ENCODE results near the gene C8A. TPM values are rescaled to one million over a fixed set of nuclear protein-coding genes. Genes with fewer than 3 reads are reported as not detected.
A peak's percentile ranks its signal among the peaks of the same experiment; 100 is the strongest.

C8A gene
- total RNA-seq, 1 experiment from 2014 or later, result 0.13 TPM

DNA sequence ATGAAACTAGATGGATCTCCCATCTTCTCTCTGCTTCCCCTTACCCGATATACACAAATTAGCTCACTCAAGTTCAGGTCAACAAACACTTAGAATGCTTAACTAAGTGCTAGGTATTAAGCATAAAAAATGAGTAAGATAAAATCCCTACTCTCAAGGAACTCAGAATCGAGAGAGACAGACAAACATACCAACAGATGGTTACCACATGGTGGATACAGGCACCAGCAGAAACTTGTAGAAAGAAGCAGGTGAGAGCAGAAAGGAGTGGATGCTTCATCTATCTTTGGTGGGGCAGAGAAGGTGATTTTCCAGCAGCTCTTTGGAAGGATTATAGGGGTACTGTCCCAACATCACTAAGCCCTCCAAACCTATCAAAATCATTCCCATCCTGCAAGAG lies 79.0 kb downstream of the C8A start:
- TF ChIP-seq GRHL2 (CRISPR knock-in tag; IDR thresholded peaks at IDR 0.05; ENCODE audit: insufficient replicate concordance, severe bottlenecking) (no peak), ZNF232 (CRISPR knock-in tag; IDR thresholded peaks at IDR 0.05) (no peak), NR1H2 (CRISPR knock-in tag; IDR thresholded peaks at IDR 0.05) (no peak), JAZF1 (CRISPR knock-in tag; IDR thresholded peaks at IDR 0.05) (no peak), TCF7 (CRISPR knock-in tag; IDR thresholded peaks at IDR 0.05; ENCODE audit: low read depth) (no peak), EMX1 (CRISPR knock-in tag; IDR thresholded peaks at IDR 0.05) (no peak), NR2C2 (CRISPR knock-in tag; IDR thresholded peaks at IDR 0.05) (no peak), CREM (CRISPR knock-in tag; IDR thresholded peaks at IDR 0.05) (no peak), ZNF263 (CRISPR knock-in tag; IDR thresholded peaks at IDR 0.05; ENCODE audit: low read depth) (no peak), TEAD4 (CRISPR knock-in tag; IDR thresholded peaks at IDR 0.05) (no peak), RELA (CRISPR knock-in tag; IDR thresholded peaks at IDR 0.05; ENCODE audit: borderline replicate concordance) (no peak), KAT7 (CRISPR knock-in tag; IDR thresholded peaks at IDR 0.05; ENCODE audit: borderline replicate concordance) (no peak), ELF4 (CRISPR knock-in tag; IDR thresholded peaks at IDR 0.05; ENCODE audit: low read depth) (no peak)
- TF ChIP-seq, protein P1, sequence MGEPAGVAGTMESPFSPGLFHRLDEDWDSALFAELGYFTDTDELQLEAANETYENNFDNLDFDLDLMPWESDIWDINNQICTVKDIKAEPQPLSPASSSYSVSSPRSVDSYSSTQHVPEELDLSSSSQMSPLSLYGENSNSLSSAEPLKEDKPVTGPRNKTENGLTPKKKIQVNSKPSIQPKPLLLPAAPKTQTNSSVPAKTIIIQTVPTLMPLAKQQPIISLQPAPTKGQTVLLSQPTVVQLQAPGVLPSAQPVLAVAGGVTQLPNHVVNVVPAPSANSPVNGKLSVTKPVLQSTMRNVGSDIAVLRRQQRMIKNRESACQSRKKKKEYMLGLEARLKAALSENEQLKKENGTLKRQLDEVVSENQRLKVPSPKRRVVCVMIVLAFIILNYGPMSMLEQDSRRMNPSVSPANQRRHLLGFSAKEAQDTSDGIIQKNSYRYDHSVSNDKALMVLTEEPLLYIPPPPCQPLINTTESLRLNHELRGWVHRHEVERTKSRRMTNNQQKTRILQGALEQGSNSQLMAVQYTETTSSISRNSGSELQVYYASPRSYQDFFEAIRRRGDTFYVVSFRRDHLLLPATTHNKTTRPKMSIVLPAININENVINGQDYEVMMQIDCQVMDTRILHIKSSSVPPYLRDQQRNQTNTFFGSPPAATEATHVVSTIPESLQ (CRISPR knock-in tag; IDR thresholded peaks at IDR 0.05), result no peak
- TF ChIP-seq, protein P2, sequence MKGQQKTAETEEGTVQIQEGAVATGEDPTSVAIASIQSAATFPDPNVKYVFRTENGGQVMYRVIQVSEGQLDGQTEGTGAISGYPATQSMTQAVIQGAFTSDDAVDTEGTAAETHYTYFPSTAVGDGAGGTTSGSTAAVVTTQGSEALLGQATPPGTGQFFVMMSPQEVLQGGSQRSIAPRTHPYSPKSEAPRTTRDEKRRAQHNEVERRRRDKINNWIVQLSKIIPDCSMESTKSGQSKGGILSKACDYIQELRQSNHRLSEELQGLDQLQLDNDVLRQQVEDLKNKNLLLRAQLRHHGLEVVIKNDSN (CRISPR knock-in tag; IDR thresholded peaks at IDR 0.05), result no peak
- TF ChIP-seq, protein P3, sequence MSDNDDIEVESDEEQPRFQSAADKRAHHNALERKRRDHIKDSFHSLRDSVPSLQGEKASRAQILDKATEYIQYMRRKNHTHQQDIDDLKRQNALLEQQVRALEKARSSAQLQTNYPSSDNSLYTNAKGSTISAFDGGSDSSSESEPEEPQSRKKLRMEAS (CRISPR knock-in tag; IDR thresholded peaks at IDR 0.05), result no peak
- H3K36me3 Mint-ChIP-seq, result no peaks in the 10 kb centered on the region
- no peak overlapping the region for H3K4me3 Mint-ChIP-seq
- H3K27ac Mint-ChIP-seq, result no peak overlapping the region
- POLR2A ChIA-PET, result no interaction called here
- peaks cover 6% of the 10 kb centered on the region for H3K9me3 Mint-ChIP-seq
- CTCF ChIA-PET, result no interaction called here
- peaks cover 24% of the 10 kb centered on the region for H3K4me1 Mint-ChIP-seq
- peaks cover 80% of the 10 kb centered on the region for H3K27me3 Mint-ChIP-seq (ENCODE audit: low read depth)
- DNase-seq (ENCODE audit: low spot score) (no peak), ATAC-seq (no peak)

DNA sequence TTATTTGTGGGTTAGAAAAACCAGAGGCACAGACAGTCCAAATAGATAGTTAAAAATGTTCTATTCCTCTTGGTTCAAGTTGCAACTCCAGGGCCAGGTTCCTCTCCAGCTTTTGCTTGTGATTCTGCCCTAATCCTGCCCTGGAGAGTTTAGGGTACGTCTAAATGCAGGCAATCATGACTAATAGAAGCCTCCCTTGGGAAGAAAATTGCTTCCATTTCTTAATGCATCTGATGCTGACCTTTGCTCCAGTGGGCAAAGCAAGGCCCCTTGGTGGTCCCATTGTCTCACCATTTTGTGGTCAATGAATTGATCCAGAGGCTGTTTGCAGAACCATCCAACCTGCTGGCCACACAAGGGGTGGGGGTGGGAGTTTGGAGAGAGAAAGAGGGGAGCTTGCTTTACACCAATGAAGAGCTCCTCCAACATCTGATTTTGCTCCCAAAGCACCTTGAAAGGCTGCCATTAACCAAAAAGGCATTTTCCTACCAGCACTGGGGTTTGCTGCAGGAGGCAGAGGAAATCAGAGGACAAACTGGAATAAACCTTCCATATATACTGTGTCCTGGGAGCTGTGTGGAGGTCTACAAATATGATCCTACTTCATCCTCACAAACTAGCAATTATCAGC lies 79.9 kb downstream of the C8A start:
- peaks cover 33% of the 10 kb centered on the region for H3K4me1 Mint-ChIP-seq
- TF ChIP-seq, protein P4, sequence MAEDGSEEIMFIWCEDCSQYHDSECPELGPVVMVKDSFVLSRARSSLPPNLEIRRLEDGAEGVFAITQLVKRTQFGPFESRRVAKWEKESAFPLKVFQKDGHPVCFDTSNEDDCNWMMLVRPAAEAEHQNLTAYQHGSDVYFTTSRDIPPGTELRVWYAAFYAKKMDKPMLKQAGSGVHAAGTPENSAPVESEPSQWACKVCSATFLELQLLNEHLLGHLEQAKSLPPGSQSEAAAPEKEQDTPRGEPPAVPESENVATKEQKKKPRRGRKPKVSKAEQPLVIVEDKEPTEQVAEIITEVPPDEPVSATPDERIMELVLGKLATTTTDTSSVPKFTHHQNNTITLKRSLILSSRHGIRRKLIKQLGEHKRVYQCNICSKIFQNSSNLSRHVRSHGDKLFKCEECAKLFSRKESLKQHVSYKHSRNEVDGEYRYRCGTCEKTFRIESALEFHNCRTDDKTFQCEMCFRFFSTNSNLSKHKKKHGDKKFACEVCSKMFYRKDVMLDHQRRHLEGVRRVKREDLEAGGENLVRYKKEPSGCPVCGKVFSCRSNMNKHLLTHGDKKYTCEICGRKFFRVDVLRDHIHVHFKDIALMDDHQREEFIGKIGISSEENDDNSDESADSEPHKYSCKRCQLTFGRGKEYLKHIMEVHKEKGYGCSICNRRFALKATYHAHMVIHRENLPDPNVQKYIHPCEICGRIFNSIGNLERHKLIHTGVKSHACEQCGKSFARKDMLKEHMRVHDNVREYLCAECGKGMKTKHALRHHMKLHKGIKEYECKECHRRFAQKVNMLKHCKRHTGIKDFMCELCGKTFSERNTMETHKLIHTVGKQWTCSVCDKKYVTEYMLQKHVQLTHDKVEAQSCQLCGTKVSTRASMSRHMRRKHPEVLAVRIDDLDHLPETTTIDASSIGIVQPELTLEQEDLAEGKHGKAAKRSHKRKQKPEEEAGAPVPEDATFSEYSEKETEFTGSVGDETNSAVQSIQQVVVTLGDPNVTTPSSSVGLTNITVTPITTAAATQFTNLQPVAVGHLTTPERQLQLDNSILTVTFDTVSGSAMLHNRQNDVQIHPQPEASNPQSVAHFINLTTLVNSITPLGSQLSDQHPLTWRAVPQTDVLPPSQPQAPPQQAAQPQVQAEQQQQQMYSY (CRISPR knock-in tag; IDR thresholded peaks at IDR 0.05), result peak; percentile 91
- TF ChIP-seq FOXK1 (CRISPR knock-in tag; IDR thresholded peaks at IDR 0.05), result no peak
- TF ChIP-seq, protein P1 (CRISPR knock-in tag; IDR thresholded peaks at IDR 0.05), result no peak
- DNase-seq (ENCODE audit: low spot score), result no peak
- no peak overlapping the region for H3K27ac Mint-ChIP-seq
- no peaks in the 10 kb centered on the region for H3K36me3 Mint-ChIP-seq
- ChIA-PET POLR2A (interaction anchor here (0.6 kb wide), 1 partner anchor 355 kb away, joined by 6 read pairs; the partner anchor contains the start of gene PLPP3), CTCF (interaction anchor here (2.0 kb wide), 1 partner anchor 34 kb away, joined by 7 read pairs; no protein-coding TSS in a partner anchor)
- no peak overlapping the region for H3K4me3 Mint-ChIP-seq
- peaks cover 88% of the 10 kb centered on the region for H3K27me3 Mint-ChIP-seq (ENCODE audit: low read depth)
- H3K9me3 Mint-ChIP-seq, result peaks cover 4% of the 10 kb centered on the region
- peak; percentile 62 for ATAC-seq
